GM12891 (cell line): ENCODE data around the gene SDS.

ENCODE experiments used
- PAX5 ChIP-seq: IDR thresholded peaks from 2 replicates; pipeline ENCODE4 v1.6.1; 2011; ENCODE audit warnings: low read length, moderate library complexity, mild to moderate bottlenecking; ENCODE audit not compliant: insufficient read depth, severe bottlenecking
- POLR2A ChIP-seq: IDR thresholded peaks from 2 replicates; pipeline ENCODE4 v1.6.1; 2011; ENCODE audit warnings: low read depth, low read length, control low read depth
- TAF1 ChIP-seq: IDR thresholded peaks from 2 replicates; pipeline ENCODE4 v1.6.1; 2011; ENCODE audit warnings: low read depth, low read length, control low read depth

- TF ChIP-seq TAF1 (no peak), POLR2A (no peak), PAX5 (no peak)
Measured at GRCh38 chr12:113387631-113388030, 16.1 kb downstream of the SDS start.
